Activated CD4-positive, alpha-beta T cell treated with anti-CD3 and anti-CD28 coated beads, Interleukin-2, amount 50 U/mL, for 1 hour (primary cell): ENCODE measurements around the gene RIMS3.
A peak's percentile ranks its signal among the peaks of the same experiment; 100 is the strongest.
"Not testable (repeated sequence)": the region's sequence is repeated elsewhere in the genome, so short reads cannot be mapped to it uniquely, and the experiment has no call there.

Source experiments
- DNase-seq: peaks from one replicate; pipeline ENCODE4 v3.0.0-alpha.2; 2020

The RIMS3 gene

GRCh38 chr1:40651138-40651857, 14.2 kb downstream of the RIMS3 start:
- DNase-seq: no peak

GRCh38 chr1:40650075-40650474, 15.4 kb downstream of the RIMS3 start:
- no peak for DNase-seq

GRCh38 chr1:40649592-40649930, 15.9 kb downstream of the RIMS3 start:
- no peak for DNase-seq

- no peak for DNase-seq
Measured at GRCh38 chr1:40648928-40649591, 16.4 kb downstream of the RIMS3 start.

- no peak for DNase-seq
Measured at GRCh38 chr1:40648200-40648599, 17.3 kb downstream of the RIMS3 start.

GRCh38 chr1:40646315-40646714, 19.2 kb downstream of the RIMS3 start:
- no peak for DNase-seq

GRCh38 chr1:40645118-40645680, 20.3 kb downstream of the RIMS3 start:
- no peak for DNase-seq

- DNase-seq: no peak
Measured at GRCh38 chr1:40641601-40642242, 23.8 kb downstream of the RIMS3 start.

- no peak for DNase-seq
Measured at GRCh38 chr1:40640314-40641076, 25.0 kb downstream of the RIMS3 start.

GRCh38 chr1:40638097-40639036, 27.1 kb downstream of the RIMS3 start:
- DNase-seq: no peak

- DNase-seq: no peak
Measured at GRCh38 chr1:40637470-40638007, 27.9 kb downstream of the RIMS3 start.

GRCh38 chr1:40636777-40637176, 28.7 kb downstream of the RIMS3 start:
- no peak for DNase-seq

GRCh38 chr1:40635763-40636500, 29.6 kb downstream of the RIMS3 start:
- DNase-seq: no peak

- DNase-seq: no peak
Measured at GRCh38 chr1:40634901-40635655, 30.4 kb downstream of the RIMS3 start.

GRCh38 chr1:40633931-40634376, 31.5 kb downstream of the RIMS3 start:
- DNase-seq: no peak

GRCh38 chr1:40633523-40633922, 32.0 kb downstream of the RIMS3 start:
- DNase-seq: no peak

GRCh38 chr1:40630488-40631223, 34.8 kb downstream of the RIMS3 start:
- peak; percentile 11 for DNase-seq

- DNase-seq: not testable (repeated sequence)
Measured at GRCh38 chr1:40629546-40629945, 35.9 kb downstream of the RIMS3 start.

GRCh38 chr1:40628903-40629292, 36.6 kb downstream of the RIMS3 start:
- DNase-seq: no peak
